HG02763 (cell line): ENCODE results near the gene CIAO2A.

ENCODE experiments used
- ATAC-seq: cut with Tn5 transposase; IDR thresholded peaks from one replicate; pipeline ENCODE4 v1.9.1; 2021; ENCODE audit warnings: mild to moderate bottlenecking, moderate library complexity; ENCODE audit not compliant: unreplicated experiment

The CIAO2A gene

DNA sequence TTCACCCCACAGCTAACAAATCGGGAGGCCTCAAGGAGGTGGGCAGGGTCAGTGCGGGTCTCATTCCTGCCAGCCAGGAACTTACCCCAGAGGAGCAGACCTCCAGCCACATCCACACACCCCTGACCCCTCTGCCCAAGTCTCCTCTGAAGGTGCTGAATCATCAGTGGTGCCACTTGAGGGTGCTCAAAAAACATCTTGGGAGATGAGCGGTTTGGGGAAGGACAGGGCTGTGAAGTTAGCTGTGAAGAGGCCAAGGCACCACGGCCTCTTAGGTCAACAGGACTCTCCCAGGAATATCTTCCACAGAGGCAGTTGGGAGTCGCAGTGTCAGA lies 48.6 kb downstream of the CIAO2A start:
- no peak for ATAC-seq

DNA sequence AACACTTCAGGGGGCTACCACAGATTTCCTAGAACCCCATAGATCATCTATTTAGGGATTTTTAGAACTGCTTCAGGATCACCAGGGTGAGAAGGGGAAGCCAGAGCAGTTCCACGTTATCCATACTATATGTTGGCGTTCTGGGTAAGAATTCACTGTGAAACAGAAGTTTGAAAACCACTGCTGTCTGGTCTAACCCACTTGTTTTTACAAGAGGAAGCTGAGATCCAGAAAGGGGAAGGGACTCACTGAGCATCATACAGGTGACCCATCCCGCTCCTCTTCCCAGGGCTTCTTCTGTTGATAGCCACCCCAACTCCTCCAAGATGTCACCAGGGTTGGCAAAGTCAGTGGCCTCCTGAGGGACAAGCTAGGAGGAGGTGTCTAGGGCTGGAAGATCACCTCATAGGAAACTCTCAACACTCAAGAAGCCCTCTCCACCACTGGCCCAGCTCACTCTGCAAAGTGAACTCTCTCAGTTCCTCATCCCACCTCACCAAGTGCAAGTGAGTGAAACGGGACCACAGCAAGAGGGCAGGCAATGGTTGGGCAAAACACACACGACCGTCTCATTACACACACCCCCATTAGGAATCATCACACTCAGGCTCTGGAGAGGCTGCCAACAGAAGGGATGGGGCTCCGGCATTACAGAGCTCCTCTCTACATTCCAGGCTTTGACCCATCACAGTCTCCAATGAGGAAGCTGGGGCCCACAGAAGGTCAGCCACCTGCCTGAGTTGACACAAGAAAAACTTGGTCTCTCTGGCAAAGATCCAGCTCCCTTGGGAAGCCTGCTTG lies 49.1 kb downstream of the CIAO2A start:
- no peak for ATAC-seq

DNA sequence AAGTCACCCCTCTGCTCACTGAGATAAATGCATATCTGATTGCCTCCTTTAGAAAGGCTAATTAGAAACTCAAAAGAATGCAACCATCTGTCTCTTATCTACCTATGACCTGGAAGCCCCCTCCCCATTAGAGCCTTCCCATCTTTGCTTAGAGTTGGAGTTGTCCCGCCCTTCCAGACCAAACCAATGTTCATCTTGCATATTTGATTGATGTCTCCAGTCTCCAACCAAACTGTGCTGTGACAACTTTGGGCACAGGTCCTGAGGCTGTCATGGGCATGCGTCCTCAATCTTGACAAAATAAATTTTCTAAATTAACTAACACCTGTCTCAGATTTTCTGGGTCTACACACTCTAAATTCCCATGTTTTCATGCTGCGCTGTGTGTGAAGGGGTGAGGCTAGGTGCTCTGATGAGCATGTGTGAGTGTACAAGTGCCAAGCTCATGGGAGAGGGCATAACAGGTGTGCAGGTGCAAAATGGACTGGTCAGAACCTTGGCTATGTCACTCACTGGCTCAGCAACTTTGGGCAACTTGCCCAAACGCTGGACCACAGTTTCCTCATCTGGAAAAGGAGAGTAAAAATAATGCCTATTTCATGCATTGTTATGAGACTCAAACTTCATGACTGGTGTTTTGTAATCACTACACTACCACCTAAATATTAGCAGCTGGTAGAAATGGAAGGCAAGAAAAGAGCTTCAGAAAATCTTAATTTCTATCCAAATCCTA lies 54.6 kb downstream of the CIAO2A start:
- no peak for ATAC-seq

DNA sequence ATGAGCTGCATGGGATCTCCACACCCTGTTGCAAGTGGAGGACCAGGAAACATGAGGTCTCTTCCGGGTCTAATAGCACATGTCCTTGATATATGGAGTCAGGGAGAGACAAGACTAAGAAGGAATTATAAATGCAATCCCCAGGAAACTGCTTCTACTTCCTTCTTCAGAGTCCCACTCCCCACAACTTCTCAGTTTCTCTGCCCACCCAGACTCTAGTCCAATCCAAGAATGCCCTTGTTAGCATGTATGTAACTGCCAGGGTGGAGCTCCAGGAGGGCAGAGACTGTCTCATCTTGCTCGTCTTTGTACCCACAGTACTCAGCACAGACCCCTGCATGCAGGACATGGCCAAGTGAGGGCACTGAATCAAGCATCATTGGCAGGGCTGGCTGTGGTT lies 55.7 kb downstream of the CIAO2A start:
- ATAC-seq = no peak

DNA sequence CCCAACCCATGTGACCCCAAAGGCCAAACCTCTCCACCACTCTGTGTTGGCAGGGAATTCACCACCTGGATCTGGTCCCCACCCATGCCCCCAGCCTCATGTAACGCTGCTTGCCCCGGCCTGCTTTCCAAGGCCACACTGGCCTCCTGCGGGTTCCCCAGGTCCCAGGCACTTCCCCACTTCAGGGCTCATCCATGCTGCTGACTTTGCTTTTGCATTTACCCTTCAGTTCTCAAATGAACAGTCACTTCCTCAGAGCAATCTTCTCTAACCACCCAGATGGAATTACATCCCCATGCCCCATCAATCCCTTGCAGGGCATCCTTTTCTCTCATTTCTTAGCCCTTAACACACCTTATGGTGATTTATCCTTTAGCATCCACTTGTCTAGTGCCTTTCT lies 56.5 kb downstream of the CIAO2A start:
- ATAC-seq = no peak

DNA sequence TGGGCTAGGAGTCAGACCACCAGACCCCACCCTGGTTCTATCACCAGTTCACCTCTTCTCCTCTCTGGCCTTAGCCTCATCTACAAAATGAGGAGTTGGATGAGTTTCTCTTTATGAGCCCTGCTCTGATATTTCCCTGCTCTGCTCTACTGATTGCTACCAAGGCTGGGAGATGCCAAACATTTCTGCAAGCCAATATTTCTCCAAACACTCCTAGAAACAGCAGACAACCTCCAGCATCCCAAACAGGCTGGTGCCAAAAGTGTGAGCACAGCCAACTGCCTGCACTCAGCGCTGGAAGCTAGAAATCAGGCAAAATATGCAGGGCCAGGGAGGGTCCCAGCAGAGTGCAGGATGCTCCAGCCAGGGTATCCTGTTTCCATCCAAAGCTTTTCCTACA lies 58.1 kb downstream of the CIAO2A start:
- no peak for ATAC-seq

DNA sequence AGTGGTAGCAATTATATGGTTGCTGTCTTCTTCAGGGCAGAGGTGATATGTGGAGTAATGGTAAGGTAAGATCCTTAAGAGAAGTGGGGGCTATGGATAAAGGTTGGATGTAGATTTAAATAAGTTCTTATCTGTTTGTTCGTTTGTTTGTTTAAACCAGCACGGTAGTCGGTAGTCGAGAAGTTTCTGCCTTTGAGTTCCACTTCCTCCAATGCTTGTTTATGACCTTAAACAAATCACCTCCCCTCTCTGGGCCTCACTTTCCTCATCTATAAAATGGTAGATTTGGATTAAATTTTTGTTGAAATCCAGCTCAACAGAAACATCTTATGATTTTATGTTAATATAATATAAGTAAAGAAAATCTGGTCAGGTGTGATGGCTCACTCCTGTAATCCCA lies 59.1 kb downstream of the CIAO2A start:
- ATAC-seq = no peak

DNA sequence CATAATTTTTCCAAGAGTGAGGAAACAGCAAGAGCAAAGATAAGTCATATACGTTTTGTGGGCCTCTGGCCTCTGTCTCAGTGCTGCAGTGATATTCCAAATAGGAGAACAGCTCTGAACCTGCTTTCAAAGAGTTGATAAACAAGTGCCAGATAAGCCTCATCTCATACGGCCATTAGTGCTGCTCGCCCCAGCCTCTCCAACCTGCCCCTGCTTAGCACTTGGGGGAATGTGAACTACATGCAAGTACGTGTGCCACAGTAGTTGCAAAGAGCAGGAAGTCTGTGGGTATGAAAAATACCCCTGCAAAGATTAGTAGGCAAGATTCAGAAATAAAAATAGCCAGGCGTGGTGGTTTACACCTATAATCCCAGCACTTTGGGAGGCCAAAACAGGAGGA lies 61.3 kb downstream of the CIAO2A start:
- ATAC-seq = no peak

DNA sequence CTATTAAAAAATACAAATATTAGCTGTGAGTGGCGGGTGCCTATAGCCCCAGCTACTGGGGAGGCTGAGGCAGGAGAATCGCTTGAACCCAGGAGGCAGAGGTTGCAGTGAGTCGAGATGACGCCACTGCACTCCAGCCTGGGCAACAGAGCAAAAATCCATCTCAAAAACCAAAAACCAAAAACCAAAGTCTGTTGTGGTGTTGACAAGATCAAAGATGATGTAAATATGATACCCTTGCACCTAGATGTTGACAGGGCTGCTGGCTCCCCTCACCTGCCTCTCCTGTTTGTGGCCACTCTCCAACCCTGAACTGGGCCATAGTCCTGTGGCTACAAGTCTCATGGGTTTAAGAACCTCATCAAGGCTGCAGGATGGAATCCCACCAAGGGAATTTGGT lies 63.5 kb downstream of the CIAO2A start:
- ATAC-seq = no peak

DNA sequence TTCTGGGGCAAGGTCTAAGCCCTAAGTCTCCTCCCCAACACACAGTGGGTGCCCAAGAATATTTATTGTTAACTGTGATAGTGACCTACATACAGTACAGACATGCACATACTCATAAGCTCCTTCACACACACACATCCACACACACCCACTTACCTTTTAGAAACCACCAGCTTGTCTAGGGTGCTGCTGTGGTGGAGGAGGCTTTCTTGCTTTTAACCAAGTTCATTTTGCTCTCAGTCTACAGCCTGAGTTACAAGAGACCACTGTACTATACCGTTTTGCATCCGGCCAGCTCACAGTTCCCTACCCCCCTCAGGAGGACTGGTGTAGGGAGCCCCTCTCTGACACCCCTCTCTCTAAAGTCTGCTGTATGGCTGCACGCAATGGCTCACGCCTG lies 64.0 kb downstream of the CIAO2A start:
- no peak for ATAC-seq

DNA sequence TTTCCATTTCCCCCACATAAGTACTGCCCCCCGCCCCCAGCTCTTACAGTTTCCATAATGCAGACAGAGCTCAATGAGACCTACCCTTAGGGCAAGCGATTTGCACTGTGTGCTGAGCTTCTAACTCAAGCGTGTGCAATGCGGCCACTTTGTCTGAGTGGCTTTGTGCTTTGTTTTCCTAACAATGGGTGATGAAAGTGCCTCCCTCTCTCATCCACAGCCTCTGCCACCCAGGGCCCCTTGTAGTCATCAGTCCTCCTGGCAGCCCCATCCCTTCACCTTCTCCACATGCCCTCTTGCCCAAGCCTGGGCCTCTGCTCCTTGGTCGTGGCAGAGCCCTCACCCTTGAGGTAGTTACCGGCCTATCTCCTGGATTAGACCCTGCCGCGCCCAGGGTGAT lies 64.5 kb downstream of the CIAO2A start:
- no peak for ATAC-seq

DNA sequence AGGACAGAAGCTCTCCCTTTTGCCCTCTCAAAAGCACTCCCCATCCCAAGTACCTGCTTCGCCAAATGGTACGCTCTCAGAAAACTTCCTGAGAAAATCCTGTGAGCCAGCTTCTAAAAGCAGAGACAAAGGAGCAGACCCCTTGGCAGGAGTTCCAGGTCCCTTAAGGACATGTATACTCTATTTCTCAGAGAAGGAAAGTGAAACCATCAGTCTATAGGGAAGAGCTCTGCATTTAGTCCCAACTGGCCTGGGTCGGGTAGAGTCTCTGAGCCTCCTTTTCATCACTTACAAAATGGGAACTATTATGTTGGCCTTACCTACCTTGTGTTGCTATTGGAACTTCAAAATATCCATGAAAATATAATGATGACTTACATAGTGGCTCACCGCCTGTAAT lies 67.0 kb downstream of the CIAO2A start:
- no peak for ATAC-seq

DNA sequence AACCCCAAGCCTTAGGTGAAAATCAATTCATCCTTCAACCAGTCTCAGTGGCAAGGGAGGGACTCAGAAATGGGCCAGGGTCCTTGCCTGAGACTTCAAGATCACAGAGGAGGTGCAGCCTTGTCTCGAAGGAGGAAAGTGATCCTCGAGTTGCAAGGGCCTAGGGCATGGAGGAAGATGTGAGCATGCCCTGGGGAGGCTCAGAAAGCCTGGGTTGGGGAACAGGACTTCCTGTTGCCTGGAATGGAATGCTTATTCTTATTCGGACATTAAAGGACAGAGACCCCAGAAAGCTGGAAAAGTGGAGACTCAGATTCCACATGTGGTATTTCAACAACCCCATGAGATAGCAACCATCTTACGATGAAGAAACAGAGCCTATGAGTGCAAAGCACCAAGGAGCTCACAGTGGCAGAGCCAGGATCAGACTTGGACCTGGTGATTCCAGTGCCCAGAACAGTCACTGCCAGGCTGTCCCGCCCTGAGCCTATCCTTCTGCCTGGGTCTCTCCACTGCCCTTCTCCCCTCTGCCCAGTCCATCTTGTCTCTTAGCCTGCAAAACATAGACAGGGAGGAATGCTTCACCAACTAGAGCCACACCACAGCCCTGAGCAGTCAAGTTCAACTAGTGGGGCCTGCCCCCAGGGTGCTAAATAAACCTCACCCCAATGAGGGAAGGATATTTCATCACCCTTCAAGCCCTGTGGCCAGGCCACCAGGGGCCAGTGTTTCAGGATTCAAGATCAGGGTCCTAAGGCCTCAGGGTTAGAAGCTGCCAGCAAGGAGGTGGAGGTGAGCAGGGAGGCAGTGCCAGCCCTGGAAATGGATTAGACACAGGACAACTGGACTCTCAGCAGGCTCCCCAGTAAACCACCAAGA lies 69.2 kb downstream of the CIAO2A start:
- no peak for ATAC-seq

DNA sequence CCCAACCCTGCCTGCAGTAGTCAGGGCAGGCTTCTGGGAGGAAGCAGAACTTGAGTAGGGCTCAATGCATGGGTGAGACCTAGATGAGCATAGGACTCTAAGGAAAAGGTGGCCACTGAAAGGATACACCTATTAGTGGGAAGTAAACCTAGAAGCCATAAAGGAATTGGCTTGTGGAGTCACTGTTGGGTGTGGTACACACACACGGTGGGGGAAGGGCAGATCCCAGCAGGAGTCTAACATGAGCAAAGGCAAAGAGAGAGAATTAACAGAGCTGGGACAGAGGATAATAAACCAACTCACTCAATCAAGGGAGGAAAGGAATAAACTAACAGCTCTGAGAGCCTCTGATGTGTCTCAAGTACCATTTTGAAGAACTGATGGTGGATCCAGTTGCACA lies 70.4 kb downstream of the CIAO2A start:
- ATAC-seq = no peak

DNA sequence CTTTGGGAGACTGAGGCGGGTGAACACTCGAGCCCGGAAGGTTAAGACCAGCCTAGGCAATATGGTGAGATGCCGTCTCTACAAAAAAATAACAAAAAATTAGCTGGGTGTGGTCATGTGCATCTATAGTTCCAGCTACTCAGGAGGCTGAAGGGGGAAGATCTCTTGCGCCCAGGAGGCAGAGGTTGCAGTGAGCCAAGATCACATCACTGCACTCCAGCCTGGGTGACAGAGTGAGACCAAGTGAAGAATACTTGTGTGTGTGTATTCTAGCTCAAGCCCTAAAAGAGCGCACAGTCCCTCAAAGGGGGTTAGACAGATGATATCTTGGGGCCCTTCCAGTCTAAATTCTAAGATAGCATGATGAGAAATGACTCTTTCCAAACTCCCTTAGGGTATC lies 71.1 kb downstream of the CIAO2A start:
- ATAC-seq = no peak
